Testis (tissue), 2 donors: ENCODE data around the gene SFRP5.

Experiments
- CTCF ChIP-seq, 3 experiments: fragments of 450-650 bp in 2 of 3; fragments of 200-600 bp in 1 of 3; sonication (generic) in 1 of 3; IDR thresholded peaks; one replicate each; pipeline ENCODE4 v1.5.1; 2016 to 2019; ENCODE audit warnings: antibody characterized with exemption in 3 of 3, mild to moderate bottlenecking in 2 of 3, moderate library complexity in 1 of 3
- POLR2A ChIP-seq: fragments of 450-650 bp; IDR thresholded peaks from one replicate; pipeline ENCODE4 v1.6.1; 2017; ENCODE audit warnings: antibody characterized with exemption, mild to moderate bottlenecking, moderate library complexity

DNA sequence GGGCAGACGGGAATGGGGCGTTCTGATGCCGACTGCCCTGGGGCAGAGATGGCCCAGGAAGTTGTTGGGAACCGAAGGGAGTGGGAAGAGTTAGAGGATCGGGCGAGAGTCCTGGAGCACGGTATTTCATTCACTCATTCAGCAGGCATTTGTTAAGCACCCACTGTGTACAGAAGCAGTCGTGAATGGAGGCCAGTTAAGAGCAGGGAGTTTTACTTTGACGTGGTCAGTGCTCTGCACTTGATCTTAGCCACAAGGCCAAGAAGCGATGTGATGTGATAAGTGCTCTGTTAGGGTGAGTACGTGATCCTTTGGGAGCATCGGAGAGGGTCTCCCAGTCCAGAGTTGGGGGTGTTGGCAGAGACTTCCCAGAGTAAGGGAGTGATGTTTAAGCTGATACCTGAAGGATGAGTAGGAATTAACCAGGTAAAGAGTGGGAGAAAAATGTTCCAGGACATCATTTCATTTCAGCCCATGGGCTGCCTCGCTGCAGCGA, 34.0 kb downstream of the SFRP5 start:
- TF ChIP-seq CTCF (IDR thresholded peaks at IDR 0.05) (no peak), POLR2A (no peak)
